Erythroblast (primary cell): Measurements from ENCODE around the gene MBNL2.

Source experiments
- GATA1 ChIP-seq: IDR thresholded peaks from 2 replicates; pipeline ENCODE4 v1.6.1; 2011; ENCODE audit warnings: low read depth, mild to moderate bottlenecking, control low read depth, low read length, moderate library complexity
- POLR2A ChIP-seq: IDR thresholded peaks from 2 replicates; pipeline ENCODE4 v1.6.1; 2011; ENCODE audit warnings: mild to moderate bottlenecking, low read length

DNA sequence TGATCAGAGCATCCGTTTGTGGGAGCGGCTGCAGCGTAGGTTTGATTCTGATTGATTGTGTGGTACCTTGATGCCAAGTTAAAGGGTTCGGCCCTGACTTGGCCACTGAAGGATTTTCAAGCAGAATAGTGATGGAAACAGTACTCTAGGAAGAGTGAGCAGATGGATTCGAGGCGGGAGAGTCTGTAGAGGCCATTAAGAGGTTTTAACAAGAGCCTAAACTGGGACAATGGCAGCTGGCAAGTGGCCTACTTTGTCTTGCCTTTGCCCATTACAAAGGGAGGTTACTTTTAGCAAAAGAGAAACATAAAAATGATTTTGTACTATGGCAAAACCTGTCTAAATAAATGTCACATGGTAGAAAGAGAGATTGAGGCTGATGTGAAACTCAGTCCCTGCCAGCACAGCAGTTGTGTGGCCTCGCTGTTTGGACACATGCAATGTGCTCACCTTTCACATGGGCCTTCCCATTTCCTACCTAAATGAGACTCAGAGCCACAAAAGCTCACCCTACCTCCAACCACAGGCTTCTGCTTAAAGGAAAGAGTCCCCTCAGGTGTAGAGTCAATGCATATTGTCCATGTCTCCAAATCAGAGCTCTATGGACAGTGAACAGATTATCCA is 149.5 kb downstream of the MBNL2 start:
- TF ChIP-seq POLR2A (no peak), GATA1 (no peak)
